Gastroesophageal sphincter (tissue), 3 donors: ENCODE measurements around the gene MYLK.

Source experiments
- CTCF ChIP-seq, 4 experiments: fragments of 200-600 bp in 2 of 4; fragments of 450-650 bp in 2 of 4; sonication (generic) in 1 of 4; IDR thresholded peaks; one replicate each; pipeline ENCODE4 v1.5.1; 2017 to 2019; ENCODE audit warnings: antibody characterized with exemption in 4 of 4, mild to moderate bottlenecking in 2 of 4, moderate library complexity in 2 of 4
- EP300 ChIP-seq: sonication (generic); formaldehyde crosslinking; IDR thresholded peaks from one replicate; pipeline ENCODE4 v1.6.1; 2017; ENCODE audit warnings: antibody characterized with exemption, mild to moderate bottlenecking
- POLR2A ChIP-seq, 2 donors: fragments of 450-650 bp; IDR thresholded peaks; one replicate each; pipeline ENCODE4 v1.6.1; 2017; ENCODE audit warnings: antibody characterized with exemption in 2 of 2, mild to moderate bottlenecking in 2 of 2, moderate library complexity in 1 of 2
- POLR2AphosphoS5 ChIP-seq: sonication (generic); formaldehyde crosslinking; IDR thresholded peaks from one replicate; pipeline ENCODE4 v1.6.1; 2017; ENCODE audit warnings: antibody characterized with exemption

GRCh38 chr3:123862152-123862551, 22.0 kb downstream of the MYLK start:
- no peak for TF ChIP-seq CTCF (IDR thresholded peaks at IDR 0.05)
- no peak for TF ChIP-seq POLR2A (IDR thresholded peaks at IDR 0.05)
- no peak for TF ChIP-seq EP300
- TF ChIP-seq POLR2AphosphoS5: no peak
